ENCODE data around the gene SEPTIN10.
"Not testable (repeated sequence)": the region's sequence is repeated elsewhere in the genome, so short reads cannot be mapped to it uniquely, and the experiment has no call there.

SEPTIN10 gene

DNA sequence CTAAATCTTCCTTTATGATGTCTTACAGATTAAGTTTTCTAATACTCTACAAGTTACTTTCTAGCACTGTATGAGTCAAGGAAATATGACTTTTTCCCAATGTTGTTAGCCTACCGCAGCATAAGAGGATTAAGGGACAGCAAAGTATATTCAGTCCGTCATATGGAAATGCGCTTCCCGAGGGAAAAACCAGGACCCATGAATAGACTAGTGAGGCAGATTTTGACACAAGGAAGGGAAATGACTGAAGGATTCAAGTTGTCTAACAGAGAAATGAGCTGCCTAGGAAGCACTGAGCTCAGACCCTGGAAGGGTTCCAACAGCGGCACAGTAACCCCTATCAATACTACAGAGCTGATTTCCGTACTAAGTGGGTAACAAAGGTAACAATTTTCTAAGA lies 12.0 kb downstream of the SEPTIN10 start:
- DNase-seq (ENCODE audit: low read depth), result no peak

DNA sequence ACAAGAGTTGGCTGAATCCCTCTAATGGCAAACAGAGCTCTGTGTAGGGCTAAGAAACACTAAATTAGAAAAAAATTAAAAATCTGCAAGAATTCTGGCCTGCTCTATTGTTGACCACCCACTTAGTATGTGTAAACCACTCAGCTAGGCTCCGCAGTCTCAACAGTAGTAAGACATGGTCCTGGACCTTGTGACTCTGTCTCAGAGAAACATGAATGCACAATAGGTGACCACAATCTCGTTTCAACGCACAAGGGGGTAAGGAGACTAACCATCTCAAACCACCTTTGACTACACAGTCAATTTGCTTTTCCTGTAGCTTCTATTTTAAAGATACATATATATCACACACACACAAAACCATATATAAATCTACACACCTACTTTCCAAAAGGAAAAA lies 16.5 kb downstream of the SEPTIN10 start:
- no peak for DNase-seq (ENCODE audit: low read depth)

- no peak for DNase-seq (ENCODE audit: low read depth)
Measured at GRCh38 chr2:109595644-109596043, 18.1 kb downstream of the SEPTIN10 start.

- DNase-seq (ENCODE audit: low read depth), result no peak
Measured at GRCh38 chr2:109594246-109594885, 19.4 kb downstream of the SEPTIN10 start.

DNA sequence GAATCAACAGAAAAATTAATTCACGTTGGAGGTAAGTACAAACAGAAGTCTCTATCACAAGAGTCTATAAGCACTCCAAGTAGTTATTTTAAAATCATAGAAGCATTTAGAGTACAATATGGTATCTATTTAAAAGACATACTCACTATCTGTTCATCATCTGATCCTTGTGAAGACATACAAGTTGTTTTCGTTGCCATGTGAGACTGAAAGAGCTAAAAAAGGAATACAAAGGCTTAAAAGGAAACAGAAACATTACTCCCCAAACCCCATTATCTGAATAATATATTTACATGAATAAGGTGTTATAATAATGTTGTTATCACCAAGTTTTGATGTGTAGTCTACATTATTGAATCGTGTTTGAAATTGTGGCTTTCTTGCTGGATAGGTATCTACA lies 20.9 kb downstream of the SEPTIN10 start:
- no peak for DNase-seq (ENCODE audit: low read depth)

GRCh38 chr2:109591206-109591605 lies 22.6 kb downstream of the SEPTIN10 start:
- no peak for DNase-seq (ENCODE audit: low read depth)

GRCh38 chr2:109586687-109587086 lies 27.1 kb downstream of the SEPTIN10 start:
- DNase-seq (ENCODE audit: low read depth), result no peak

DNA sequence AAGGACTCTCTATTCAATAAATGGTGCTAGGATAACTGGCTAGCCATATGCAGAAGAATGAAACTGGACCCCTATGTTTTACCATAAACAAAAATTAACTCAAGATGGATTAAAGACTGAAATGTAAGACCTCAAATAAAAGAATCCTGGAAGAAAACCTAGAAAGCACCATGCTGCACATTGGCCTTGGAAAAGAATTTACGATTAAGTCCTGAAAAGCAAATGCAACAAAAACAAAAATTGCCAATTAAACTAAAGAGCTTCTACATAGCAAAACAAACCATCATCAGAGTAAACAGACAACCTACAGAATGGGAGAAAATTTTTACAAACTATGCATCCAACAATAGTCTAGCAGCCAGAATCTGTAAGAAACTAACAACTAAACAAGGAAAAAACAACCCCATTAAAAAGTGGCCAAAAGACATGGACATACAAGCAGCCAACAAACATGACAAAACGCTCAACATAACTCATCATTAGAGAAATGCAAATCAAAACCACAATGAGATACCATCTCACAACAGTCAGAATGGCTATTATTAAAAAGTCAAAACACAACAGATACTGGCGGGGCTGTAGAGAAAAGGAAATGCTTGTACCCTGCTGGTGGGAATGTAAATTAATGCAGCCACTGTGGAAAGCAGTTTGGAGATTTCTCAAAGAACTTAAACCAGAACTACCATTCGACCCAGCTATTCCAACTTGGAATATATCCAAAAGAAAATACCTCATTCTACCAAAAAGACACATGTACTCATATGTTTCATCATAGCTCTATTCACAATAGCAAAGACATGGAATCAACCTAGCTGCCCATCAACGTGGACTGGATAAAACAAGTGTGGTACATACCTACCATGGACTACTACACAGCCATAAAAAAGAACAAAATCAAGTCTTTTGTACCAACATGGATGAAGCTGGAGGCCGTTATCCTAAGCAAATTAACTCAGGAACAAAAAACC lies 30.6 kb downstream of the SEPTIN10 start:
- no peak for DNase-seq (ENCODE audit: low read depth)

DNA sequence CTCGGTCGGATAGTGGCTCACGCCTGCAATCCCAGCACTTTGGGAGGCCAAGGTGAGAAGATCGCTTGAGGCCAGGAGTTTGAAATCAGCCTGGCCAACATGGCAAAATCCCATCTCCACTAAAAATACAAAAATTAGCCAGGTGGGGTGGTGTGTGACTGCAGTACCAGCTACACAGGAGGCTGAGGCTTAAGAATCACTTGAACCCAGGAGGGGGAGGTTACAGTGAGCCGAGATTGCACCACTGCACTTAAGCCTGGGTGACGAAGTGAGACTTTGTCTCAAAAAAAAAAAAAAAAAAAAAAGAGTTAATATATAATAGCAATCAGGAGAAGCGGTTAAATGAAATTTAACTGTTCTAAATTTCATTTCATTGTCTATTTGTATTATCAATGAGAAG lies 36.1 kb downstream of the SEPTIN10 start:
- DNase-seq (ENCODE audit: low read depth), result not testable (repeated sequence)

DNA sequence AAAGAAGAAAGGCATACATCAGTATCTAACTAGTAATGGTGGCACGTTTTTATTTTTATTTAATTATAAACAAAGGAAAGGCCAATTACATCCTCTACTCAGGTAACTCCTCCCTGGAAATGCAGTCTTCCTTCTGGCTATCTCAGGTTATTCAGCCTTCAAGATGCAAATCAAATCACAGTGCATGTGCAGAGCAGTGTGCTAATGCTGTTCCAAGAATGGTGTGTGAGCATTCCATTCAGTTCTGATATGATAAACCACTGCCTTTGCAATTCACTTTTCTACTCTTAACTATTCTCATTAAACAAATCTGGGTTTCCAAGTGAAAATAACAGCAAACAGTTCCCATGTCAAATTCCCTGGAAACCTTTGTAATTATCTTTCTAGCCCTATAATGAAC lies 38.4 kb downstream of the SEPTIN10 start:
- no peak for DNase-seq (ENCODE audit: low read depth)

GRCh38 chr2:109563980-109564550 lies 49.7 kb downstream of the SEPTIN10 start:
- no peak for DNase-seq (ENCODE audit: low read depth)

DNA sequence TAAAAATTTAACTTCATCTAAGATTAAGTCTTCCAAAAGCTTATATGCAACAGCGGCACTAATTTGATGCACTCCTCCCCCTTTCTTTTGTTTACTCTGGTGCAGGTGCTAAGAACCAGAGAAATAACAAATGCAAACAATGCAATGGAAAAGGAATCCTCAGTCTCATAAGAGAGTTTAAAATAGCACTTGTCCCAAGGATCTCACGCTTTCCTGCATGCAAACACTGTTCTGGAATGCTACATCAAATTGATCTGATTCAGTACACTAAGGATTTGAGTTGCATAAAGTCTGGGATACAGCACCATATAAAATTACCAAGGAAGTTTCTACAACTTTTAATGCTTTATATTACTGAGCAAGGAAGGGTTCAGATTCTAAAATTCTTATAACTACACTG lies 50.5 kb downstream of the SEPTIN10 start:
- DNase-seq (ENCODE audit: low read depth), result no peak

DNA sequence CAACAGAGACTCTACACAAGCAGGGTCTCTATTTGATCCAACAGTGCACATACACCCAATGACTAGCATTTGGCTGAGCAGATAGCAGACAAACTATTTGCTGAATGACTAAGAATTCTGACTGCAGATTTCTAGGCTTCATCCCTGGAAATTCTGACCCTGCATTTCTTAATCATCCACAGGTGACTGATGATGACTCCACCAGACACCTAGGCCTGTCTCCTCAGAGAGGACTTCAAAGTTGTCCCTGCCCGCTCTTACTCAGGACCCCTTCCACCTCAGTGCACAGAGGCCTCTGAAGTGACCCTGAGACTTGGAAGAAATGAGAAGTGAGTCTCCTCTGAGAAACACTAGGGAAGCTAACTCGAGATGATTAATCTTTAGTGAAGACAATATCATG lies 51.3 kb downstream of the SEPTIN10 start:
- no peak for DNase-seq (ENCODE audit: low read depth)

GRCh38 chr2:109560265-109560664 lies 53.5 kb downstream of the SEPTIN10 start:
- DNase-seq (ENCODE audit: low read depth), result no peak

GRCh38 chr2:109558076-109558882 lies 55.5 kb downstream of the SEPTIN10 start:
- no peak for DNase-seq (ENCODE audit: low read depth)

GRCh38 chr2:109557309-109557708 lies 56.5 kb downstream of the SEPTIN10 start:
- no peak for DNase-seq (ENCODE audit: low read depth)

GRCh38 chr2:109555346-109555900 lies 58.3 kb downstream of the SEPTIN10 start:
- no peak for DNase-seq (ENCODE audit: low read depth)

GRCh38 chr2:109554758-109555157 lies 59.0 kb downstream of the SEPTIN10 start:
- DNase-seq (ENCODE audit: low read depth), result no peak

GRCh38 chr2:109549016-109549590 lies 64.7 kb downstream of the SEPTIN10 start:
- DNase-seq (ENCODE audit: low read depth), result no peak

GRCh38 chr2:109547280-109547679 lies 66.5 kb downstream of the SEPTIN10 start:
- DNase-seq (ENCODE audit: low read depth), result no peak
